Liver (tissue), 9 donors: ENCODE measurements around the gene RBM45. TPM values are rescaled to one million over a fixed set of nuclear protein-coding genes. Genes with fewer than 3 reads are reported as not detected.

Source experiments
- DNase-seq: peaks from one replicate; pipeline ENCODE4 v3.0.0-alpha.2; 2017; ENCODE audit warnings: low spot score
- H3K27ac ChIP-seq, 2 donors: one replicate each; pipeline ENCODE4 v1.7.0; 2013; ENCODE audit warnings: inconsistent platforms in 2 of 2, low read length in 2 of 2, control low read depth in 1 of 2, low read depth in 1 of 2, mild to moderate bottlenecking in 1 of 2
- H3K27me3 ChIP-seq, 4 donors: one replicate each; pipeline versions ENCODE4 v1.6.1 to v1.7.0; 2013; ENCODE audit warnings: low read length in 3 of 4, inconsistent platforms in 1 of 4, mild to moderate bottlenecking in 1 of 4, moderate library complexity in 1 of 4; ENCODE audit not compliant: control insufficient read depth in 4 of 4, insufficient read depth in 4 of 4
- H3K36me3 ChIP-seq, 4 donors: one replicate each; pipeline versions ENCODE4 v1.6.1 to v1.7.0; 2013; ENCODE audit warnings: low read length in 3 of 4, mild to moderate bottlenecking in 3 of 4, low read depth in 1 of 4, moderate library complexity in 1 of 4; ENCODE audit not compliant: control insufficient read depth in 4 of 4, insufficient read depth in 3 of 4
- H3K4me1 ChIP-seq, 4 donors: one replicate each; pipeline versions ENCODE4 v1.6.1 to v1.7.0; 2013; ENCODE audit warnings: low read length in 3 of 4, mild to moderate bottlenecking in 3 of 4, moderate library complexity in 1 of 4; ENCODE audit not compliant: control insufficient read depth in 4 of 4, insufficient read depth in 4 of 4
- H3K4me3 ChIP-seq, 3 donors: one replicate each; pipeline versions ENCODE4 v1.6.1 to v1.7.0; 2013; ENCODE audit warnings: low read length in 3 of 3, control low read depth in 1 of 3, low read depth in 1 of 3, mild to moderate bottlenecking in 1 of 3
- H3K9ac ChIP-seq, 2 donors: one replicate each; pipeline ENCODE4 v1.7.0; 2013; ENCODE audit warnings: low read length in 2 of 2, mild to moderate bottlenecking in 2 of 2, moderate library complexity in 2 of 2, control low read depth in 1 of 2, low read depth in 1 of 2
- H3K9me3 ChIP-seq, 4 donors: one replicate each; pipeline versions ENCODE4 v1.6.1 to v1.7.0; 2013; ENCODE audit warnings: low read length in 3 of 4; ENCODE audit not compliant: control insufficient read depth in 4 of 4
- EGR1 ChIP-seq, 2 donors: IDR thresholded peaks; 2 replicates each; pipeline ENCODE4 v1.6.1; 2016 to 2018; ENCODE audit warnings: antibody characterized with exemption in 2 of 2, low read depth in 2 of 2
- FOXA1 ChIP-seq: IDR thresholded peaks from 2 replicates; pipeline ENCODE4 v1.6.1; 2016; ENCODE audit warnings: antibody characterized with exemption
- FOXA2 ChIP-seq: IDR thresholded peaks from 2 replicates; pipeline ENCODE4 v1.6.1; 2016; ENCODE audit warnings: antibody characterized with exemption
- GABPA ChIP-seq, 2 donors: IDR thresholded peaks in 1 of 2; conservative IDR thresholded peaks in 1 of 2; 2 replicates each; pipeline ENCODE4 v1.6.1; 2016; ENCODE audit warnings: antibody characterized with exemption in 2 of 2, mild to moderate bottlenecking in 1 of 2, moderate library complexity in 1 of 2
- HNF4A ChIP-seq, 2 donors: conservative IDR thresholded peaks; 2 replicates each; pipeline ENCODE4 v1.6.1; 2016; ENCODE audit warnings: antibody characterized with exemption in 2 of 2, mild to moderate bottlenecking in 2 of 2
- HNF4G ChIP-seq: IDR thresholded peaks from 2 replicates; pipeline ENCODE4 v1.6.1; 2016; ENCODE audit warnings: antibody characterized with exemption
- JUND ChIP-seq, 2 donors: IDR thresholded peaks; 2 replicates each; pipeline ENCODE4 v1.6.1; 2016; ENCODE audit warnings: antibody characterized with exemption in 2 of 2
- NR2F2 ChIP-seq: IDR thresholded peaks from 2 replicates; pipeline ENCODE4 v1.6.1; 2016; ENCODE audit warnings: antibody characterized with exemption
- RAD21 ChIP-seq, 2 donors: IDR thresholded peaks; 2 replicates each; pipeline ENCODE4 v1.6.1; 2016; ENCODE audit warnings: antibody characterized with exemption in 2 of 2, mild to moderate bottlenecking in 2 of 2
- RXRA ChIP-seq, 2 donors: IDR thresholded peaks; 2 replicates each; pipeline ENCODE4 v1.6.1; 2017 to 2018; ENCODE audit warnings: antibody characterized with exemption in 2 of 2, mild to moderate bottlenecking in 1 of 2
- SP1 ChIP-seq: IDR thresholded peaks from 2 replicates; pipeline ENCODE4 v1.6.1; 2018; ENCODE audit warnings: antibody characterized with exemption, mild to moderate bottlenecking
- TAF1 ChIP-seq: conservative IDR thresholded peaks from 2 replicates; pipeline ENCODE4 v1.6.1; 2016; ENCODE audit warnings: antibody characterized with exemption, mild to moderate bottlenecking
- YY1 ChIP-seq: IDR thresholded peaks from 2 replicates; pipeline ENCODE4 v1.6.1; 2016; ENCODE audit warnings: antibody characterized with exemption, mild to moderate bottlenecking
- WGBS: extraction: QIAGEN DNeasy Blood & Tissue Kit; methylation state at CpG from one replicate; pipeline ENCODE4 v1.1.7; 2013; 5-methylcytosine and 5-hydroxymethylcytosine counted together
- polyA plus RNA-seq, 2 donors: library from polyadenylated mRNA; stranded (reverse) in 1 of 2; unstranded in 1 of 2; fragments of 200-250 nt in 1 of 2; fragments of >200 nt in 1 of 2; fragmentation: Nextera tagmentation in 1 of 2; extraction: Ambion mirVana in 1 of 2; gene quantifications; one replicate each; pipeline versions ENCODE4 v1.2.1 to v1.2.3, GENCODE V29; 2013 to 2015
- total RNA-seq, 2 donors: library from RNA; depleted of rRNA; stranded (reverse); fragments of >200 nt; gene quantifications; one replicate each; pipeline ENCODE4 v1.2.3, GENCODE V29; 2014
- TF ChIP-seq, protein P1 (sequence below): IDR thresholded peaks from 2 replicates; pipeline ENCODE4 v1.6.1; 2016; ENCODE audit warnings: antibody characterized with exemption, mild to moderate bottlenecking
- TF ChIP-seq, protein P2 (sequence below): fragments of 150-350 bp; IDR thresholded peaks from 2 replicates; pipeline ENCODE4 v1.5.1; 2017; ENCODE audit warnings: improper control_type of control experiment, low read depth, low read length; ENCODE audit not compliant: missing input control
- TF ChIP-seq, protein P3 (sequence below): IDR thresholded peaks from 2 replicates; pipeline ENCODE4 v1.6.1; 2016; ENCODE audit warnings: antibody characterized with exemption
- TF ChIP-seq, protein P4 (sequence below): IDR thresholded peaks from 2 replicates; pipeline ENCODE4 v1.6.1; 2016; ENCODE audit warnings: antibody characterized with exemption
- TF ChIP-seq, protein P5 (sequence below): IDR thresholded peaks from 2 replicates; pipeline ENCODE4 v1.6.1; 2016; ENCODE audit warnings: antibody characterized with exemption
- donor health status: healthy.
- donor health status: healthy.
- donor health status: healthy.
- donor health status: healthy.
- donor health status: healthy.

Gene RBM45
- total and polyA plus RNA-seq, 4 donors: 4.2 to 11.4 (median 6.8) TPM

DNA sequence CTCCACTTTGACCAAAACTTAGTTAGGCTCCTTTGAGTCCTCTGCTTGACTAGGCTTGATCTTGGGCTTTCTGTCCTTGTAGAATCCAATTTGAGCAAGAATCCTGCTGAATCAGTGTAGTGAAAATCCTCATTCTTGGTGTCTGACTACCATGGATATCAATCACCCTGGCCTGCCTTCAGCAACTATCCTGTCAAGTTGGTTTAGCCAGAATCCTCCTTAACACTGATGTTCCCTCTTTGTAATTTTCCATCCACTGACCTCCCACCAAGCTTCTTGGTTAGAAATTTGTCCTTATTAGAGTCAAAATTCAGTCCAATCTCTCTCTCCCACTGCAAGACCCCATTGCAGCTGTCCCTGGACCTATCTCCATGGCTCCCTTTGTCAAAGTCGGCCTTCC is 494 bp upstream of the RBM45 start:
- Histone ChIP-seq H3K9me3 (no peaks in the 10 kb centered on the region), H3K9ac (no peak overlapping the region), H3K4me3 (no peak overlapping the region), H3K4me1 (peaks cover 0 to 15% (median 7%) of the 10 kb centered on the region in 4 donors), H3K36me3 (peaks cover 0 to 3% (median 0%) of the 10 kb centered on the region in 4 donors), H3K27me3 (no peaks in the 10 kb centered on the region), H3K27ac (peak overlapping the region in 1 of 2 donors; percentile 53)
- no peak for DNase-seq
- 92% methylated on average over 1 of the region's 1 CpG for WGBS
- TF ChIP-seq FOXA1: no peak
- TF ChIP-seq HNF4A (conservative IDR thresholded peaks at IDR 0.05): no peak
- TF ChIP-seq YY1: no peak
- no peak for TF ChIP-seq TAF1
- TF ChIP-seq FOXA2: no peak
- no peak for TF ChIP-seq RXRA (IDR thresholded peaks at IDR 0.05)
- no peak for TF ChIP-seq EGR1 (IDR thresholded peaks at IDR 0.05; ENCODE audit: low read depth in 2 of 2)
- TF ChIP-seq, protein P1, sequence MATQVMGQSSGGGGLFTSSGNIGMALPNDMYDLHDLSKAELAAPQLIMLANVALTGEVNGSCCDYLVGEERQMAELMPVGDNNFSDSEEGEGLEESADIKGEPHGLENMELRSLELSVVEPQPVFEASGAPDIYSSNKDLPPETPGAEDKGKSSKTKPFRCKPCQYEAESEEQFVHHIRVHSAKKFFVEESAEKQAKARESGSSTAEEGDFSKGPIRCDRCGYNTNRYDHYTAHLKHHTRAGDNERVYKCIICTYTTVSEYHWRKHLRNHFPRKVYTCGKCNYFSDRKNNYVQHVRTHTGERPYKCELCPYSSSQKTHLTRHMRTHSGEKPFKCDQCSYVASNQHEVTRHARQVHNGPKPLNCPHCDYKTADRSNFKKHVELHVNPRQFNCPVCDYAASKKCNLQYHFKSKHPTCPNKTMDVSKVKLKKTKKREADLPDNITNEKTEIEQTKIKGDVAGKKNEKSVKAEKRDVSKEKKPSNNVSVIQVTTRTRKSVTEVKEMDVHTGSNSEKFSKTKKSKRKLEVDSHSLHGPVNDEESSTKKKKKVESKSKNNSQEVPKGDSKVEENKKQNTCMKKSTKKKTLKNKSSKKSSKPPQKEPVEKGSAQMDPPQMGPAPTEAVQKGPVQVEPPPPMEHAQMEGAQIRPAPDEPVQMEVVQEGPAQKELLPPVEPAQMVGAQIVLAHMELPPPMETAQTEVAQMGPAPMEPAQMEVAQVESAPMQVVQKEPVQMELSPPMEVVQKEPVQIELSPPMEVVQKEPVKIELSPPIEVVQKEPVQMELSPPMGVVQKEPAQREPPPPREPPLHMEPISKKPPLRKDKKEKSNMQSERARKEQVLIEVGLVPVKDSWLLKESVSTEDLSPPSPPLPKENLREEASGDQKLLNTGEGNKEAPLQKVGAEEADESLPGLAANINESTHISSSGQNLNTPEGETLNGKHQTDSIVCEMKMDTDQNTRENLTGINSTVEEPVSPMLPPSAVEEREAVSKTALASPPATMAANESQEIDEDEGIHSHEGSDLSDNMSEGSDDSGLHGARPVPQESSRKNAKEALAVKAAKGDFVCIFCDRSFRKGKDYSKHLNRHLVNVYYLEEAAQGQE: no peak
- TF ChIP-seq NR2F2: no peak
- no peak for TF ChIP-seq SP1
- TF ChIP-seq JUND (IDR thresholded peaks at IDR 0.05): no peak
- no peak for TF ChIP-seq GABPA (IDR thresholded peaks at IDR 0.05 in 1 of 2, conservative IDR thresholded peaks at IDR 0.05 in 1 of 2)
- no peak for TF ChIP-seq RAD21 (IDR thresholded peaks at IDR 0.05)
- TF ChIP-seq, protein P2, sequence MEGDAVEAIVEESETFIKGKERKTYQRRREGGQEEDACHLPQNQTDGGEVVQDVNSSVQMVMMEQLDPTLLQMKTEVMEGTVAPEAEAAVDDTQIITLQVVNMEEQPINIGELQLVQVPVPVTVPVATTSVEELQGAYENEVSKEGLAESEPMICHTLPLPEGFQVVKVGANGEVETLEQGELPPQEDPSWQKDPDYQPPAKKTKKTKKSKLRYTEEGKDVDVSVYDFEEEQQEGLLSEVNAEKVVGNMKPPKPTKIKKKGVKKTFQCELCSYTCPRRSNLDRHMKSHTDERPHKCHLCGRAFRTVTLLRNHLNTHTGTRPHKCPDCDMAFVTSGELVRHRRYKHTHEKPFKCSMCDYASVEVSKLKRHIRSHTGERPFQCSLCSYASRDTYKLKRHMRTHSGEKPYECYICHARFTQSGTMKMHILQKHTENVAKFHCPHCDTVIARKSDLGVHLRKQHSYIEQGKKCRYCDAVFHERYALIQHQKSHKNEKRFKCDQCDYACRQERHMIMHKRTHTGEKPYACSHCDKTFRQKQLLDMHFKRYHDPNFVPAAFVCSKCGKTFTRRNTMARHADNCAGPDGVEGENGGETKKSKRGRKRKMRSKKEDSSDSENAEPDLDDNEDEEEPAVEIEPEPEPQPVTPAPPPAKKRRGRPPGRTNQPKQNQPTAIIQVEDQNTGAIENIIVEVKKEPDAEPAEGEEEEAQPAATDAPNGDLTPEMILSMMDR: no peak
- TF ChIP-seq, protein P3, sequence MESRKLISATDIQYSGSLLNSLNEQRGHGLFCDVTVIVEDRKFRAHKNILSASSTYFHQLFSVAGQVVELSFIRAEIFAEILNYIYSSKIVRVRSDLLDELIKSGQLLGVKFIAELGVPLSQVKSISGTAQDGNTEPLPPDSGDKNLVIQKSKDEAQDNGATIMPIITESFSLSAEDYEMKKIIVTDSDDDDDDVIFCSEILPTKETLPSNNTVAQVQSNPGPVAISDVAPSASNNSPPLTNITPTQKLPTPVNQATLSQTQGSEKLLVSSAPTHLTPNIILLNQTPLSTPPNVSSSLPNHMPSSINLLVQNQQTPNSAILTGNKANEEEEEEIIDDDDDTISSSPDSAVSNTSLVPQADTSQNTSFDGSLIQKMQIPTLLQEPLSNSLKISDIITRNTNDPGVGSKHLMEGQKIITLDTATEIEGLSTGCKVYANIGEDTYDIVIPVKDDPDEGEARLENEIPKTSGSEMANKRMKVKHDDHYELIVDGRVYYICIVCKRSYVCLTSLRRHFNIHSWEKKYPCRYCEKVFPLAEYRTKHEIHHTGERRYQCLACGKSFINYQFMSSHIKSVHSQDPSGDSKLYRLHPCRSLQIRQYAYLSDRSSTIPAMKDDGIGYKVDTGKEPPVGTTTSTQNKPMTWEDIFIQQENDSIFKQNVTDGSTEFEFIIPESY: no peak
- TF ChIP-seq, protein P4, sequence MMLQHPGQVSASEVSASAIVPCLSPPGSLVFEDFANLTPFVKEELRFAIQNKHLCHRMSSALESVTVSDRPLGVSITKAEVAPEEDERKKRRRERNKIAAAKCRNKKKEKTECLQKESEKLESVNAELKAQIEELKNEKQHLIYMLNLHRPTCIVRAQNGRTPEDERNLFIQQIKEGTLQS: no peak
- no peak for TF ChIP-seq HNF4G
- TF ChIP-seq, protein P5, sequence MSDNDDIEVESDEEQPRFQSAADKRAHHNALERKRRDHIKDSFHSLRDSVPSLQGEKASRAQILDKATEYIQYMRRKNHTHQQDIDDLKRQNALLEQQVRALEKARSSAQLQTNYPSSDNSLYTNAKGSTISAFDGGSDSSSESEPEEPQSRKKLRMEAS: no peak
